Activated CD4-positive, alpha-beta T cell treated with anti-CD3 and anti-CD28 coated beads for 24 hours (primary cell): Measurements from ENCODE around the gene EFHC2.
A peak's percentile ranks its signal among the peaks of the same experiment; 100 is the strongest.
"Not testable (repeated sequence)": the region's sequence is repeated elsewhere in the genome, so short reads cannot be mapped to it uniquely, and the experiment has no call there.

Experiments
- DNase-seq, 2 donors: peaks; one replicate each; pipeline ENCODE4 v3.0.0-alpha.2; 2020; ENCODE audit warnings: low read depth in 2 of 2

The EFHC2 gene

GRCh38 chrX:44299177-44299576 is 44.3 kb downstream of the EFHC2 start:
- no peak for DNase-seq

GRCh38 chrX:44291468-44292092 is 51.9 kb downstream of the EFHC2 start:
- DNase-seq, result no peak

GRCh38 chrX:44290718-44291117 is 52.8 kb downstream of the EFHC2 start:
- no peak for DNase-seq

GRCh38 chrX:44282753-44283152 is 60.7 kb downstream of the EFHC2 start:
- no peak for DNase-seq

- no peak for DNase-seq
Observed at GRCh38 chrX:44280116-44280515, 63.4 kb downstream of the EFHC2 start.

- DNase-seq, result no peak
Observed at GRCh38 chrX:44274096-44274495, 69.4 kb downstream of the EFHC2 start.

- no peak for DNase-seq
Observed at GRCh38 chrX:44267861-44268260, 75.6 kb downstream of the EFHC2 start.

GRCh38 chrX:44267116-44267515 is 76.4 kb downstream of the EFHC2 start:
- DNase-seq, result no peak

GRCh38 chrX:44265559-44265958 is 77.9 kb downstream of the EFHC2 start:
- no peak for DNase-seq

GRCh38 chrX:44264936-44265335 is 78.5 kb downstream of the EFHC2 start:
- DNase-seq, result no peak

GRCh38 chrX:44261286-44261685 is 82.2 kb downstream of the EFHC2 start:
- no peak for DNase-seq

GRCh38 chrX:44260609-44261008 is 82.9 kb downstream of the EFHC2 start:
- DNase-seq, result no peak

GRCh38 chrX:44255742-44256141 is 87.7 kb downstream of the EFHC2 start:
- not testable (repeated sequence) for DNase-seq

GRCh38 chrX:44253575-44253942 is 89.9 kb downstream of the EFHC2 start:
- DNase-seq, result no peak

GRCh38 chrX:44252688-44253574 is 90.5 kb downstream of the EFHC2 start:
- peak; percentile 4 to 10 for DNase-seq

GRCh38 chrX:44247468-44247867 is 96.0 kb downstream of the EFHC2 start:
- no peak for DNase-seq

GRCh38 chrX:44246826-44247225 is 96.6 kb downstream of the EFHC2 start:
- no peak for DNase-seq

- no peak for DNase-seq
Observed at GRCh38 chrX:44245733-44246132, 97.7 kb downstream of the EFHC2 start.

GRCh38 chrX:44244008-44244407 is 99.5 kb downstream of the EFHC2 start:
- DNase-seq, result no peak

- DNase-seq, result no peak
Observed at GRCh38 chrX:44241546-44241945, 101.9 kb downstream of the EFHC2 start.

- no peak for DNase-seq
Observed at GRCh38 chrX:44240036-44240435, 103.4 kb downstream of the EFHC2 start.

GRCh38 chrX:44239036-44239435 is 104.4 kb downstream of the EFHC2 start:
- no peak for DNase-seq

GRCh38 chrX:44235534-44235933 is 107.9 kb downstream of the EFHC2 start:
- DNase-seq, result no peak
